Limb (tissue), 2 donors: Measurements from ENCODE around the gene EIF3L.

ENCODE experiments used
- DNase-seq, 2 donors: peaks; one replicate each; pipeline ENCODE4 v3.0.0-alpha.2; 2016; ENCODE audit errors: extremely low spot score in 2 of 2

EIF3L gene

DNA sequence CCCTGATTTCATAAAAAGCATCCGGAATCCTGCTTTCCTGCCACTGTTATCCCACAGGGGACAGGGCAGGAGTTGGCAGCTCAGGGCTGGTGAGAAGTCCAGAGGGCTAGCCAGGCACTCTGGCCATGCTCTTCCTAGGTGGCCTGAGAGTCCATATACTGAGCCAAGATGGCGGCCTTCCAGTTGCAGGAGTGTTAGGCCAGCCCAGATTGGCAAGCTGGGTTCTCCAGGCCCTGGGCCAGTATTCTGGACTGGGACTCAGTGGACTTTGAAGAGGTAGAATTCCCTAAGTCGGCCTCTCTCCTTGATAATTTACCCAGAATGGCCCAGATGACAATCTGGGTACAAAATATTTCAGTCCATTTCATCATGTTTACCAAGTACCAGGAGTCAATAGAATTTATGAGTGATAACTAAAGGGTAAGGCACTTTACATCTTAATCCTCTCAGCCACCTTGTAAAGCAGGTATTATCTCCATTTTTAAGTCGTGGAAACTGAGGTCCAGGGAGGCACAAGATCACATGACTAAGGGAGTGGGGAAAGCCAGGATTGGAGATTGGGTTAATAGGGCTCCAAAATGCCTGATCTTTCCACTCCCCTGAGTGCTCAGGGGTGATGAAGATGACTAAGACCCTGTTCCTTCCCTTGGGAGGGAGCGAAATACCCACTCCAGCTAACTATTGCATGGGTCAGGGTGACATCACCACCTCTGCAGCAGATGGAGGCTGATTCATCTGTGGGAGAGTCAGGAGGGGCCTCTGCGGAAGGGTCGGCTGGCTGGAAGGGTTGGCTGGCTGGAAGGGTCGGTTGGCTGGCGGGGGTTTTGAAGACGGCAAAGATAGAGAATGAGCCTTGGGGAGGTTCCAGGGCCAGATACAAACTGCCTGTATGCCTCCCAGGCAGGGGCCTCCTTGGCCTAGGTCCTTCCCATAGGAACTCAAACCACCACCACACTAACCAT is 55.6 kb downstream of the EIF3L start:
- no peak for DNase-seq

DNA sequence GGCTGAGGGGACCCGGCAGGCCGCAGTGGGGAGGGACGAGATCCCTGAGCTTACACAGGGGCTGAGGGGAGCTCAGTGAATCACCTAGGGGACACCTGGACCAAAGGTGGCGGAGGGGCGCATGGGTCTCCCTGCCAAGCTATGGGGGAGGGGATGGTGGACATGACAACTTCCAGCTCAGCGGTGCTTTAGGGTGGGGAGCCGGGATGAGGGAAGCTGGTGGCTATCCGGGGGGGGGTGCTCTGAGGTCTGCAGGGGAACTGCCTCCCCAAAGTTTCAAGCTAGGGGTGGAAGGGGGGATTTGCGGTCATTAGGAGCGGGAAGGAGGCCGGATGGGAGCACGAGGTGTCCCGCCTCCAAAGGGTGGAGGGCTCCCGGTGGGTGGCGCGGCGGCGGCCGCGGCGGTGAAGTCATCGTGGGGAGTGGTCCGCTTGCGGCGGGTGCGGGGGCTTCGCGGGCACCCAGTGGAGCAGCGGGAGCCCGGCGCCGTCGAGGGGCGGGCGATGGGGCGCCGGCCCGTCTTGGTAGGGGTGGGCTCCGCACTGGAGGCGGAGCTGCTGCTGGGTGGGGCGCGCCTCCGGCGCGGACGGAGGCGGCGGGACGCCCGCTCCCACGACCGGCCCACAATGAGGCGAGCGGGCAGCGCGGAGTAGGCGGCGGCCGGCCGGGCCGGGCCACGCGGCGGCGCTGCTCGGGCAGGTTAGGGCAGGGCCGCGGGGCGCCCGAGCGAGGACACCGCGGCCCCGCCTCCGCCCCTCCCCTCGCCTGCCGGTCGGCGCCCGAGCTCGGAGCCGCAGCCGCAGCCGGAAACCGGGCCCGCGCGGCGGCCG is 56.5 kb downstream of the EIF3L start, which contains the start of gene MICALL1:
Gene MICALL1 (plus strand): TSS at position 764 of the 830 bp plus-strand sequence. CDS start 126 bp downstream, outside the sequence.
- peak; percentile 39 to 78 for DNase-seq

DNA sequence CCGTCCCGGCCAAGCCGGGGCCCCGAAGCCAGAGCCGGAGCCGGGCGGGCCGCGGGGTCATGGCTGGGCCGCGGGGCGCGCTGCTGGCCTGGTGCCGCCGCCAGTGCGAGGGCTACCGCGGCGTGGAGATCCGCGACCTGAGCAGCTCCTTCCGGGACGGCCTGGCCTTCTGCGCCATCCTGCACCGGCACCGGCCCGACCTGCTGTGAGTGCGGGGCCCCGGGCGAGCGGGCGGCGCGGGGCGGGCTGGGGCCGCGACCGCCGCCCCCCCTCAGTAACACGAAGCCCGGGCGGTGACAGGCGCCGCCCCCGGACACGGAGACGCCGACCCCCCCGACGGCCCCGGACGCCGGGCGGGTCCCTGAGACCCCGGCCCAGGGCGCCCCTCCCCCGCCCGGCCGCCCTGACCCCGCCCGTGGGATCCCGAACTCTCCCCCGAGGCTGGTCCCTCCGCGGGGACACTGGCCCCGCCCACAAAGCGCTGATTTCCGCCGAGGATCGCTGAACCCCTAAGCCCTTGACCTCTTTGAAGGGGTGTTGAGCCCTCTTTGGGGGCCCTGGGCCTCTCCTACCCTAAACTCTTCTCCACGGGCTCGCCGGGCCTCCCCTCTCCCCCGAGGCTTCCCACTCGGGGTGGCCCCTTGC is 57.3 kb downstream of the EIF3L start:
- peak in 1 of 2 donors; percentile 51 for DNase-seq

DNA sequence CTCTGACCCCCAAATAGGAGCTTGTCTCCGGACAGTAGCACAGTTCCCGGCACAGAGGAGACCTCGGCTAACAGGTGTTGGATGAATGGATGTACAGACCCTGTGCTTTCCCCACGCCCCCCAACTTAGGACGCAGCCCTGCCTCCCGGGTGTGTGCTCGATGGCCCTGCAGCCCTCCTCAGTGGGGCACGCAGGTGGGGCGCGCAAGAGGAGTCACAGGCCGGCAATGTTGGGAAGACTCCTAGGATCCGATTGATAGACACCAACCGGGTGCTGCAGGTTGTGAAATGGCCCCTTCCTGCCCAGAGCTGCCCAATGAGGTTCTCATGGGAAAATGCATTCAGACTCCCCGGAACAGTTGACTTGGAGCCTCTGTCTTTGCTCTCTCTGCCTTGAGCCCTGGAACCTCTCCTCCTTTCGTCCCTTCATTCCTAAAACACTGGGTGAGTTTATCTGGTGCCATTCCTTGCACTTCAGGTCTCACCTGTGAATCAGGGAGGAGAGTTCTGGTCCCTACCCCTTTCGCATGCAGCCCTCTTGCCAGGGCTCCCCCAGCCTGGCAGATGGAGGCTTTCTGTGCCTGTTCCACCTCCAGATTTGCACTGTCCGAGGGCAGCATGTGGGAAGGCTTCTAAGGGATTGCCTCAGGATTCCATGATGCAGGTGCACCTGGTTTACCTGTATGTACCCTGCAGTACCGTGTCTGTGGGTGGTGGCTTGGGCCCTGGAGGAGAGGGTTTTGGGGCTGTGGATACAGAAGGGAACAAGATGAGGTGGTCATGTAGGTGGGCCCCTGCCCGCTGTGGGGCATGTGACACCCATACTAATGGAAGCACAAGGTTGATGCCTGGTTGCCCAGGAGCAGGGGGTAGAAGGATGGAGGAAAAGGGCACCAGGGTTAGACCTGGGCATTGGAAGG is 58.1 kb downstream of the EIF3L start:
- DNase-seq, result no peak

DNA sequence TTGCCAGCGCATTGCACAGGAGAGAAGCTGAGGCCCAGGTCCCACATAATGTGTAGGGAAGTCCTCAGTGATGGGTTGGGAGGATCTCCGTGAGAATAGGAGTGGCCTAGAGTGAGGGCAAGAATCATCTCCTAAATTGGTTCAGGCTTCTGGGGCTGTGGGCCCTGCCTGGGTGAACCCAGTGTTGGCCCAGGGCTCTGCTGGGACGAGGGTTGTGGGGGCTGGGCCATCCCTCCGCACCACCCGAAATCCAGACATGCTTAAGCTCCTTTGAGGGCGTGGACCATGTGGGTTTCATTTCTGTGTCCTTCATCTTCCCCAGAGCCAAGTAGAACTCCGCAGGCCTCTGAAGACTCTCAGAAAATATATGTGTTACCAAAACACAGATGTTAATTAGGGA is 60.5 kb downstream of the EIF3L start:
- no peak for DNase-seq

DNA sequence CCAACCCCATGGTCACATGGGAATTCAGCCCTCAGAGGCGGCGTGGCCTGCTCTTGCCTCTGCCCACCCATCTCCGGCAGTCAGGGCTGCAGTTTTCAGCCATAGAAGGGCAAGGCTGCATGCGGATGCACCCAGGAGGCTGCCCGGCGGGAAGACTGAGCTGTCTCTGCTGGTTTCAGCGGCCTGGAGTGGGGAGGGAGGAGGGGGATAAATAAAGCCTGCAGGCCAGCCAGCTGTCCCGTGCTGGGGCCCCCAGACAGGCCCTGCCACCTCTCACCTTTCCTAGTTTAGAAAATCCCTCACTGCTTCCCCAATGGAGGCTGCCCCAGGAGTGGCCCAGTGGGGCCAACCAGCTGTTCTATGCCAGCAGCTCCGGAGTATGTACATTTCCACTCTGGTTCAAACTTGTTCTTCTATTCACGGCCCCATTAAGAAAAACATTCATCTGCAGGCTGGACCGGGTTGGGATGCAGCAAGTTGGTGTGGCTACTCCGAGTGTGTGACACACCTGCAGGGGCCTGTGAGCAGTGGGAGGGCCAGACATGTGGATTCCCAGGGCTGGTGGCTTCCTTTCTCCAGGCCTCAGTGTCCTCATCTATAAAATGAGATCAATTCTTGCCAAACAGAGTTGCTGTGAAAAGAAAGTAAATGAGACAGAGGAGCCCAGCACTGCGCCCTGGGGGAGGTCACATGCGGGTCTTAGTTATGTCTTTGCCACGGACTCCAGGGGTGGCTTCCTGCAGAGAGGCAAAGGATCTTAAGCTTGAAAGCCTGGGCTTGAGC is 61.9 kb downstream of the EIF3L start:
- peak in 1 of 2 donors; percentile 51 for DNase-seq

DNA sequence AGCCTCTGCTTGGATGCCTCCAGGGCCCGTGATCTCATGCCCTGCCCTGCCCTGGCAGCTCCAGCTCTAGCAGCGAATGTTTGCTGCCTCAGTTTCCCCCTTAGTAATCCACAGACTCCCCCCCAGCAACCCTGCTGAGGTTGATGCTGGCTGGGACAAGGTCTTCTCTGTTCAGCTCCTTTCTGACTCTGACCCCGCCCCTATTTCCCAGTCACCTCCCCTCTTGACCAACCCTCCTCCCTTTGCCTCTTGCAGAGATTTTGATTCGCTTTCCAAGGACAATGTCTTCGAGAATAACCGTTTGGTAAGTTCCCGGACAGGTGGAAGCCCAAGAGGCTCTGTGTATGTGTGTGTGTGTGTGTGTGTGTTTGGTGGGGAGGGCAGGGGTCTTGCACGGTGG is 62.5 kb downstream of the EIF3L start:
- DNase-seq, result no peak

DNA sequence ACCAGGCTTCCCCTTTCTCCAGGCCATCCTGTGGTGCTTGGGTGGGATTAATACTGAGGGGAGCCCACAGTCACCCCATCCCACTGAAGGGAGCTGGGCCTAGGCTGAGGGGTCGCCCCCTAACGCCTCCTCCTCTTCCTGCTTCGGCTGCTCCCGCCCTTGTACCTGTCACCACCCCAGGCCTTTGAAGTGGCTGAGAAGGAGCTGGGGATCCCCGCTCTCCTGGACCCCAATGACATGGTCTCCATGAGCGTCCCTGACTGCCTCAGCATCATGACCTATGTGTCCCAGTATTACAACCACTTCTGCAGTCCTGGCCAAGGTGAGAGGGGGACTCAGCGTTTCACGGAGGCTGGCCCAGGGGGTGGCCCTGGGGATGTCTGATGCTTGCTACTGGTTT is 63.0 kb downstream of the EIF3L start:
- DNase-seq, result no peak

DNA sequence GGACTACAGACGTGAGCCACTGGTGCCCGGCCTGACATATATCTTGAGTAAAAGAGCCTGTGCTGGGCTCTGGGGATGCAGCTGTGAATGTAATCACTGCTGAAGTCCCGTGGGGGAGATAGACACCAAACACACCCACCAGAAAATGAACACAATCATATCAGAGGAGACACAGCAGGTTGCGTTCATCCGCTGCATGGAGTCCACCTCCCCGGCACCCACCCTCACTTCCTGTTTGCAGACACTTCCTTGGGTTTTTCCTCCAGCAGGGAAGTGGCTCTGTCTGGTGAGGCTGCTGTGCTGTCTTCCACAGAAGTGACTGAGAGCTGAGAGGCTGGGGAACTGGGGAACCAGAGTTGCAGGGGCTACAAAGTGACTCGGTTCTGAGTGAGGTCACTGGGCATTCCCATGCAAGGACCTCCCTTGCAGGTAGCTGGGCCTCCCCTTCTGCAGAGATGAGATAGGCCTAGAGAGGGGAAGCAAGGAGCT is 64.1 kb downstream of the EIF3L start:
- no peak for DNase-seq

DNA sequence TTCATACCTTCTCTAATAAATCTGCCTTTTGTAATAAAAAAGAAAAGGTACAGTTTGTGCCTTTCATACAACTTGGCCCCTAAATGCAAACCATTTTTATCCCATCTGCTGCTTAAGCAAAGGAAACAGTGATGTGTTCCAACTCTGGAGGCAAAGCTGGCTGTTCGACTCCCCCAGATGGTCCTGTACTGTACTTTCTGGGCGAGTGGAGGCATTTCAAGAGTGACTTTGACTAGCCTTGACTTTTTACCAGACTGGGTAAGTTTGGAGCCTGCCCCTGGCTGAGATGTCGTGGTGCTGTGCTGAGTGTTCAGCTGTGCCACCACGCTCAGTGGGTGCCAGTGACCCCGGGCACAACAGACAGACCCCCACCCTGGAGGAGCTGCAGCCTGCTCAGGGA is 67.1 kb downstream of the EIF3L start:
- DNase-seq, result no peak

DNA sequence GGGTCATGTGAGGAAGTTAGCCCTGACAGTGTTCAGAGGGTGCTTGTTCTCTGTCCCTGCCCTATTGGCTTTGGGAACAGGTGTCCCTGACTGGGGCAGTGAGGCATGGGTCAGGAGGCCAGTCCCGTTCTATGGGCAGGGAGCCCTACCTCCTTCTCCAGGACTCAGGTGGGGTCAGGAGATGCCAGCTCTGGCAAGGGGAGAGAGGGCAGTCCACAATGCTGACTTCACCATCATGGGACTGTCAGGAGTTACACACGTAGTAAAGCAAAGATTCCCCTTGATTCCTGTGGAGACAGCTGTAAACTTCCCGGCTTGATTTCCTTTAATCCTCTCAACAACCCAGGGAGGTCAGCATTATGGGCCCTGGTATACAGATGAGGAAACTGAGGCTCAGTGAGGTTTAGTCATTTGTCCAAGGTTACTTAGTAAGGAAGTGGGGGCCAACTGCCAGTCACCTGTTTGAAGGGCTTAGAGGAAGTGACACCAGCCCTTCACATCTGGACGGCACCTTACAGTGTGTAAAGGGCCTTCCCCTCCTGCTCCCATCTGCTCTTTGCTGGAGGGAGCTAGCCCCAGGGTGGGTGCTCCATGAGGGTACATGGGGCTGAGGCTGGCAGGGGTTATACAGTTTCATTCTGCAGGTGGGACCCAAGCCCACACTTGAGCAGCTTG is 68.8 kb downstream of the EIF3L start:
- DNase-seq, result no peak

DNA sequence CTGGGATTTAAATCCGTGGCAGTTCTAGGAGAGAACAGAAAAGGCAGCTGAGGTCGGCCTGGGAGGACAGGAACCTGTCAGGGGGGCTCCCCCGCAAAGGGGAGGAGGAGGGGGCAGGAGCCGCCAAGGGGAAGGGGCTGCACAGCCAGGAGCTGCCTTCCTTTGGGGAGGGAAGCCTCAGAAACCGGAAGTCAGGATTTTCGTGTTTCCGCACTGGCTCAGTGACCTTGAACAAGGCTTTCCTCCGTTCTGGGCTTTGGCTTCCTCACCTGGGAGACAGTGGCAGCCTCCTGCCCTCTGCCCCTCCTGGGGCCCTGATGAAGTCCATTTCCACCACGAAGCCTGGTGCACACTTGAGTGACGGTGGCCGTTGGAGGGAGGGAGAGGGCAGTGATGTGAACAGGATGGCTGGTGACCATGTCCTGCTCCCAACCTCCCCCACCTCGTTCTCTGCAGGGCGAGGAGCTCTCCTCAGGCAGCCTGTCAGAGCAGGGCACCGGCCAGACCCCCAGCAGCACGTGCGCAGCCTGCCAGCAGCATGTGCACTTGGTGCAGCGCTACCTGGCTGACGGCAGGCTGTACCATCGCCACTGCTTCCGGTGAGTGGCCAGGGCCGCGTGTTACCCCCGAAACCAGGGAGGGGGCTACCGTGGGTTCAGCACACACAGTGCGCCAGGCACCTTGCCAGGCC is 69.5 kb downstream of the EIF3L start:
- DNase-seq, result no peak

DNA sequence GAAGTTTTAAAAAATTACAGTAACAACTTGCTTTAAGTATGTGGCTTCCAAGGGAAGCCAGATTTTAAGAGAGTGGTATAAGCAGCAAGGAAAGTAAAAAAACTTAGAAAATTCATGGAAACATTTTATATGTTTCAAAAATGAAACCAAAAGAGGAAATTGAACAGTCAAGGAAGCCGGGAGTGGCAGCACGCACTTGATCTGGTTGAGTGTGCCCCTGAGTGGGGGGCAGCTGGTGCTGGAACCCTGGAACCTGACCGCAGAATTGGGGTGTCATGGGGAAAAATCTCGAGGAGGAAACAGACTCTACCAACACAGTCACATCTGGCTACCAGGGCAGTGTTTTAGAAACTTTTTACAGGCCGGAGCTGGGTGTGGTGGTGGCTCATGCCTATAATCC is 70.9 kb downstream of the EIF3L start:
- no peak for DNase-seq

DNA sequence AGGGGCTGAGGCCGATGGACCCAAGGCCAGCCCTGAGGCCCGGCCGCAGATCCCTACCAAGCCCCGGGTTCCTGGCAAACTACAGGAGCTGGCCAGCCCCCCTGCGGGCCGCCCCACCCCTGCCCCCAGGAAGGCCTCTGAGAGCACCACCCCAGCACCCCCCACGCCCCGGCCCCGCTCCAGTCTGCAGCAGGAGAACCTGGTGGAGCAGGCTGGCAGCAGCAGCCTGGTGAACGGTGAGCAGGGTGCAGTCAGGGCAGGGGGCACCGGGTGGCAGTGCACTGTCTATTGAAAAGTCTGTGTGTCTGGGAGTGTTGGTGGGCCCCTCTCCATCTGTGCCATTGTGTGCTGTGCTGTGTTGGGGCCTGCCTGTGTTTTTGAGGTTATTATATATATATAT is 73.0 kb downstream of the EIF3L start:
- DNase-seq, result no peak

DNA sequence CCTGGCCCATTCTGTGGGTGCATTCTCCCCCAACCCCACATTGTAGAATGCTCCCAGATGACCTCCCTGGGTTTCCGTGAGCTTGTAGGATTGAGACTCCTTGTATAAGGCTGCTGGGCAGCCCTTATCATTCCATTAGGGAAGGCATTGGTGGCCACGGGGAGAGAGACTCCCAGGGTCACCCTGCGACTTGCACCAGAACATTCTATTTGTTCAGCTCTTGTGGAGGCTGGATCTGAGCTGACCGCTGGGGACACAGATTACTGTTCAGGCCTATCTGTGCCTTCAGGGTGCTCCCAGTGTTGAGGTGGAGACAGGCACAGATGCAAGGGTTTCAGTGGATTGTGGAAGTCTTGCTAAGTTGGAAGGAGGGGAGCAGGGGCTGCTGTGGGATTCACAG is 74.7 kb downstream of the EIF3L start:
- DNase-seq, result no peak

DNA sequence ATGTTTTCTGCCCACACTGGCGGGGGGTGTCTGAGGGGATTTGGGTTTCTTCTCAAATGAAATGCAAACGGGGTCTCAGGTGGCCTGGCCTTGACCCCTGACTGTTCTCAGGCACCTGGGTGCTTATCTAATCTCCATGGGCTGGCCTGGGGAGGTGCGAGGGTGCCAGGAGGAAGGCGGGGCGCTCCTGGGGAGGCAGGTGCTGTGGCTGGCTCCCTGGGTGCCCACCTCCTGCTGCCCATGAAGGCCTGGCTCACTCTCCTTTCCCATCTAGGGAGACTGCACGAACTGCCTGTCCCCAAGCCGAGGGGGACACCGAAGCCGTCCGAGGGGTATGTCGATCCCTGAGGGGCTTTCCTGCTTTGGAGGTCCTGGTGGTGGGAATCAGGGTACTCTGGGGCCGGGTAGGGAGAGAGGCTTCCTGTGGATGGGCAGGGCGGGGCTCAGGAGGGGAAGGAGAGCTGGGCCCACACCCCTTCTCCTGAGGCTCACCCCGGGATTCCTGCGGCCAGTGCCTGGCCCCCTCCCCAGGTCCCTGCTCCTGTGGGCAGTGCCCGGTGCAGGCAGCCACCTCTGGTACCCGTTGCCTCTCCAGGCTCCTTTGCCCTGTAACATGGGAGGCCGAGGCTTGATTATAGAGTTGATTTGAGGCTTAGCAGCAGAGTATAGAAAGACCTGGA is 75.3 kb downstream of the EIF3L start:
- DNase-seq, result no peak

DNA sequence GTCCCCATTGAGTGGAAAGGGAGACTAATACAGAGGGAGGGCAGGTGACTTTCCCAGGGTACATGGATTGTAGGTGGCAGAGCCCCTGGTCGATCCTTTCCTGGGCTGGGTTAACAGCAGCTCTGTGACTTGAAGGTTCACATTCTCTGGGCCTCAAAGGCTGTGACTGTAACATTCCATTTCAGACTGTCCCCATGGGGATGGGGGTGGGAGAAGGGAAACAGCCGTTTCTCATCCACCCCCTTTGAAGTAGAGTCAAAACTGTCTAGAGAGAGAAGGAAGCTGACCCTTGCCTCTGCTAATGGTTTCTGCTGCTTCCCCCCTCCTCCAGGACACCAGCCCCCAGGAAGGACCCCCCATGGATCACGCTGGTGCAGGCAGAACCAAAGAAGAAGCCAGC is 76.1 kb downstream of the EIF3L start:
- no peak for DNase-seq

DNA sequence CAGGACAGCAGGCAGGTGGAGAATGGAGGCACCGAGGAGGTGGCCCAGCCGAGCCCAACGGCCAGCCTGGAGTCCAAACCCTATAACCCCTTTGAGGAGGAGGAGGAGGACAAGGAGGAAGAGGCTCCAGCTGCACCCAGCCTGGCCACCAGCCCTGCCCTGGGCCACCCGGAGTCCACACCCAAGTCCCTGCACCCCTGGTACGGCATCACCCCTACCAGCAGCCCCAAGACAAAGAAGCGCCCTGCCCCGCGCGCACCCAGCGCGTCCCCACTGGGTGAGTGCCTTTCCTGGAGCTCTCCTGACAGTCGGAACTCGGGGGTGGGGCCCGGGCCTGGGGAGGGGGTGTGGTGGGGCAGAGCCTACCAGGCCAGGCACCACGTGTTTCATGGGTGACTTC is 76.5 kb downstream of the EIF3L start:
- no peak for DNase-seq
